Heart left ventricle (tissue), 13 donors: ENCODE measurements around the gene LILRA2.

Experiments
- CTCF ChIP-seq, 12 donors: fragments of 200-600 bp; sonication (generic) in 4 of 12; IDR thresholded peaks; one replicate each; pipeline versions ENCODE4 v1.5.0 to v1.8.0; 2018 to 2022; ENCODE audit warnings: antibody characterized with exemption in 12 of 12, mild to moderate bottlenecking in 5 of 12
- POLR2A ChIP-seq, 2 donors: fragments of 450-650 bp; IDR thresholded peaks; one replicate each; pipeline ENCODE4 v1.6.1; 2017; ENCODE audit warnings: antibody characterized with exemption in 2 of 2, mild to moderate bottlenecking in 2 of 2, moderate library complexity in 2 of 2
- donor health status: ischemic (EF 13 %, LVEDD 7.1; RV severe dilation, severe dysfunction).
- donor health status: DM: no; HTN: yes; CAD: no.
- donor health status: DM: no; HTN: no; CAD: no.
- donor health status: ischemic (EF 25% LVEDD 6.9; RV normal size, moderate dysfunction).
- donor health status: ischemic (EF 25% LVEDD 5.7; RV mildly dilated, moderate dysfunction).
- donor health status: ischemic (EF 35%, LVEDD 5.7; RV mildly dilated, moderate dysfunction).
- donor health status: nonischemic (EF 11% LVEDD 7.7; RV severe dilation, severe dysfunction).
- donor health status: DM: yes; HTN: yes; CAD: no.
- donor health status: PGD.
- donor health status: ischemic (EF 29% LVEDD 5.4; RV normal size, mild dysfunction).
- donor health status: nonischemic (EF 23%, LVEDD 6.1; RV moderate dilation, normal function).

- TF ChIP-seq CTCF (IDR thresholded peaks at IDR 0.05) = no peak
- TF ChIP-seq POLR2A (IDR thresholded peaks at IDR 0.05) = no peak
Observed at GRCh38 chr19:54607785-54608150, 34.2 kb downstream of the LILRA2 start.
